GM21367 (cell line): Measurements from ENCODE around the gene LSM3.

Experiments used
- ATAC-seq: cut with Tn5 transposase; IDR thresholded peaks from one replicate; pipeline ENCODE4 v1.9.1; 2021; ENCODE audit not compliant: unreplicated experiment

The LSM3 gene

DNA sequence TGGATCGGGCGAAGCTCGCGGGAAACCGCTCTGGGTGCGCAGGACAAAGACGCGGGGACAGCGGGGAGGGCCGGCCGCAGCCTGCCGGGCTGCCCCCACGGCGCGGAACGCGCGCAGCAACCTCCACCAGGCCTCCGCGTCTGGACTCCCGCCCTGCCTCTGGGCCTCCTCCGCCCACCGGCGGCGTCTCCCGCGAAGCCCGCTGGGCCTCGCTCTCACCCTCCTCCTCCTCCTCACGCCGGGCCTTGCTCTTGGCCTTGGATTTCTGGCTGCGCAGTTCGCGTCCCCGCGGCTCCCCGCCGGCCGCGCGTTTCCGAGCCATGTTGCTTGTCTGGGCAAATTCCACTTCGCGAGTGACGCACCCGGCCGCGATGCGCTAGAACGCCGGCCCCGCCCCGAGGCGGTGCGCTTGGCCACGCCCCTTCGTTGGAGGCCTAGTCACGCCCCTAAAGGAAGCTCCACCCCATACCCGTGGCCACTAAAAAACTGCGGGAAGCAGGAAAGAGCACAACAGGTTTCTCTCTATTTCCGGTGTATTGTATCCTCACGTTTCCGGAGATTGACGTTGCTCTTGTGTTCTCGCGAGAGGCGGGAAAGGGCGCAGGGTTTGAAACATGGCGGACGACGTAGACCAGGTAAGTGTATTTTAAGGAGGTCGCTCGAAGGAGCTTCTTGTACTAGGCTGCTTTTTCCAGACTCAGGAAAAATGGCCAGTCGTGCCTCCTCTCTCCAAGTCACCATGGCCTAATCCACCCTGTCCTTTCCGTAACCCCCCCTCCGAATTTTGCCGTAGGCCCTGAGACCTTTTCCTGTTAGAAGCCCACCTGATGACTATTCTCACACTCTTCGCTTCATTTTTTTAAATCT lies at the start of gene LSM3, which contains the start of gene XPC:
Gene LSM3, plus strand, starts transcription at position 571 of the 867 bp plus-strand sequence. Its CDS starts 44 bp downstream, at position 615.
Gene XPC, minus strand, starts transcription at position 355 of the 867 bp plus-strand sequence. Its CDS starts 33 bp downstream, at position 322.
- ATAC-seq: peak; percentile 93

DNA sequence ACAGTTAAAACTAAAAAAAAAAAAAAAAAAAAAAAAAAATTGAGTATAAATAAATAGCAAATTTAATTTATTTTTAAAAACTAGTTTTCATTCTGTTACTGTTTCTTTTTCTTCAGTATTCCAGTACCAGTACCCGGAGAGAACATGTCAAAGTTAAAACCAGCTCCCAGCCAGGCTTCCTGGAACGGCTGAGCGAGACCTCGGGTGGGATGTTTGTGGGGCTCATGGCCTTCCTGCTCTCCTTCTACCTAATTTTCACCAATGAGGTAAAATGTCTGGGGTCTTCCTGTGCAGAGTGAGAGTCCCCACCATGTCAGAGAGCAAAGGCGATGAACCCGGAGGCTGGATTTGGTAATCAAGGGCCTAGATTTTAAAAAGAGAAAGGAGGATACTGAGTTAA lies 49.3 kb upstream of the LSM3 start:
- ATAC-seq: no peak

DNA sequence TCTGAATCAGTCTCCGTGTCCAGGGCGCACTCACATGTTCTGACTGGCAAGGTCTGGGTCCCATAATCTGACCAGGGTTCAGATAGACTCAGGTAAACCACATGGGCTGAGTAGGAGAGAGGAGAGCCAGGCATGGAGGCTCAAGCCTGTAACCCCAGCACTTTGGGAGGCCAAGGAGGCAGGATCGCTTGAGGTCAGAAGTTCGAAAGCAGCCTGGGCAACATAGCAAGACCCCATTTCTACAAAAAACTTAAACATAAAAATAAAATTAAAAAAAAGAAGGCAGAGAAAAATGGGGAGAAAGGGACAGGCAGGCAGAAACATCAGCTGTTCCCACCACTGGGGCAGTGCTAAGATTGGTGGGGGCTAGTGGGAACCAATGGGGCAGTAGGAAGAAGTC lies 48.4 kb upstream of the LSM3 start:
- no peak for ATAC-seq

DNA sequence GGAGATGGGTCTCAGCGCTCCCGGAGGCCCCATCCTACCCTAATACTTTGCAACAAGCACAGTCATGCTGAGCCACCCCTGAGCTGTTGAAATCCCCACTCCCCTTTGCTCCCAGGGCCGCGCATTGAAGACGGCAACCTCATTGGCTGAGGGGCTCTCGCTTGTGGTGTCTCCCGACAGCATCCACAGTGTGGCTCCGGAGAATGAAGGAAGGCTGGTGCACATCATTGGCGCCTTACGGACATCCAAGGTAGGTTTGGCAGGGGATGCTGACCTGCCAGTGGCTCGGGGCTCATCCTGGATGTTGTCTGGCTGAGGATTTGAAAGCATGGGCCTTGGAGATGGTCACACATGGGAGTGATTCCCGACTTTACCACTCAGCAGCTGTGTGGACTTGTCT lies 47.9 kb upstream of the LSM3 start:
- ATAC-seq: no peak

DNA sequence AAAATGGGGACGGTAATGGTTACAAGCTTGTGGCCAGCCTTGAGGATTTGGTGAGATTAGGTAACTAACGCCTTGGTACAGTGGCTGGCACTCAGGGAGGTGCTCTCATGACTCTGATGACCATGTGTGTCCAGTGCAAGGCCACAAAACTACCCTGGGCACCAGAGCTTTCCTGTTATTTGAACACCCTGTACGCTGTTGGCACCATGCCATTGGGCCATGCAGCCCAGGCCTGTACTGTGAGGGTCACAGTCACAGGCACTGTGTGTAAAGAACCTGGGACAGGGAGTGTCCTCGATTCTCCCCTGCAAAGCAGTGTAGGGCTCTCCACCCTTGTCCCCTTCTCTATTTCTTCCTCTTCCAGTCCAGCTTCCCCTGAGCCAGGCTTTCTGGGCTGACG lies 47.5 kb upstream of the LSM3 start:
- no peak for ATAC-seq

DNA sequence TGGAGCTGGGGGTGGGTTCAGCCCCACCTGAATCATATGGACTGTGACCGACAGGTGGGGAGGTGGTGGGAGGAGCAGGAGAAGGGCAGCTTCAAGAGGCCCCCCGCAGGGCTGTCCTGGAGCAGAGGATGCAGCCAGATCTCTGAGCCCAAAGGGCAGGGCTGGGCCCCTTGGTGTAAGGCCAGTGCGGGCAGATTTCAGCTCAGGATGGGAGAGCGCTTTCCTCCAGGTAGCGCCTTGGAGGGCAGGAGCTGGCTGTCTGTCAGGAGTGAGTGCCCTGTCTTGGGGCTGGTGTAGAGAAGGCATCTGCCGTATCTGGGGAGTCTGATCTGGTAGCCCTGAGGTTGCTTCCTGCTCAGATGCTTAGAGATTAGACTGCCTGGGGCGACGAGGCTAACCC lies 46.5 kb upstream of the LSM3 start:
- no peak for ATAC-seq

DNA sequence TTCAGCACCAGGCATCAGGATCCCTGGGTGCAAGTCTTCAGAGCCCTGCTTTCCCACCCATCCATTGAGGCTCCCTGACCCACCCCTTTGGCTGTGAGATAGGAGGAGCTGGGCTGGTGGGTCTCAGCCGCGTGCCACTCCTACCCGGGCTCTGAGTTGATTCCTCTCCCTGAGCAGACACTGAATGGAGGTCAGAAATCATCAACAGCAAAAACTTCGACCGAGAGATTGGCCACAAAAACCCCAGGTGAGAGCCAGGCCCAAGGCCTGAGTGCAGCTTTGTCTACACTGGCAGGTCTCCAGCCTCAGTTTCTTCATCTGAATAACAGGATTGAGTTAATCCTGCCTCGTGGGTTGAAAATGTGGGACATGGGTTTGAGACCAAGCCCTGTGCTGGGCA lies 45.9 kb upstream of the LSM3 start:
- ATAC-seq: no peak

DNA sequence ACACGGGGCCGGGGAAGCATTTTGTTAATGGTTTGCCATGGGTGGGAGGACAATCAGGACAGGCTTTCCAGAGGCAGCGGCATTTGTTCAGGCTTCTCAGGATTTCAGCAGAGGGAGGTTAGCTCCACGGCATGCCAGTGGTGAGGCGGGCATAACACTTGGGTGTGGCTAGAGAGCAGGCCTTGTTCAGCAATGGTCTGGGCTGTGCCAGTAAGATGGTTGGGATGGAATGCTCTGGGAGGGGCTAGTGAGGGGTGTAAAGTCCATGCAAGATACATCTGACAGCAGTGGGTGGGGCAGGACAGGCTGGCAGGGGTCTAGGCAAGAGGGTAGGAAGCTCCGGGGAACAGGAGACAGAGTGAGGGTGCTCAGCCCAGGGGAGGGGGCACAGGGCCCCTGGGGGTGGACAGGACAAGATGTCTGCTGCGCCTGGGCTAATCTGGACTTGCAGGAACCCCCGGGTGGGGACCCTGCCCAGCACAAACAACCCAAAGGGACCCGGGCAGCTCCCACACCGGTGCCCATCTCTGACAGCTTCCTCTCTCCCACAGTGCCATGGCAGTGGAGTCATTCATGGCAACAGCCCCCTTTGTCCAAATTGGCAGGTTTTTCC lies 45.3 kb upstream of the LSM3 start:
- ATAC-seq: no peak

DNA sequence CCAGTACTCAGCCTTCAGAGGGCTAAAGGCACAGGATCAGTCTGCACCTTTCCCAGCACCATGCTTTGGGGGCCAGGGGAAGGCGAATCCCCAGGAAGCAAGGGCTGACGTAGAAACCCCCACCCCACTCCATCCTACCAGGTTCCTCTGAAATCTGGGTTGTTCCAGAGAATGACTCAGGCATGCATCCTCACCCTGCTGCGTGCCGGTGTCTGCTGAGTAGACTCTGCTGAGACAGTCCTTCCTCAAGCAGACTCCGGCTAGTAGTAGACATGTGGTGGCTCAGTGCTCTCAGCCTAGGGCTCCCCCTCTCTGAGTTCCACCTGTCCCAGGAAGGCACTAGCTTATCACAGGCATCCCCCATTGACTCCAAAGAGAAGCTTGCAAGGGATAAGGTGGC lies 44.7 kb upstream of the LSM3 start:
- ATAC-seq: no peak

DNA sequence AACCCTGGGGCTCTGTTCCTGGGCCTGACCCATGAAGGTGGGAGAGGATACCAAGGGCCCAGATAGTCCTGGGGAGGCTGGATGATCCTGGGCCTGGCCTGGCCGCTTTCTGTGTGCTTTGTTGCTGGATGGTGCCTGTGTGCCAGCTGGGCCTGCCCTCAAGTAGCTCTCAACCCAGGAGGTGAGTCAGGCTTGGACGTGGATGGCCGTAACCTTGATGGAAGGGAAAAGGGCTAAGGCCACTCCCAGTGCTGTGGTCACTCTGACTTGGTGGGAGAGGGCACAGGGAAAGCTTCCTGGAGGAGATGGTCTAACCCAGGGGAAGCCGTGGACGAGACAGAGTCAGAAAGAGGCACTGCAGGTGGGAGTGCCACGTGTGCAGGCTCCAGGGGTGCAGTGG lies 44.3 kb upstream of the LSM3 start:
- ATAC-seq: no peak

DNA sequence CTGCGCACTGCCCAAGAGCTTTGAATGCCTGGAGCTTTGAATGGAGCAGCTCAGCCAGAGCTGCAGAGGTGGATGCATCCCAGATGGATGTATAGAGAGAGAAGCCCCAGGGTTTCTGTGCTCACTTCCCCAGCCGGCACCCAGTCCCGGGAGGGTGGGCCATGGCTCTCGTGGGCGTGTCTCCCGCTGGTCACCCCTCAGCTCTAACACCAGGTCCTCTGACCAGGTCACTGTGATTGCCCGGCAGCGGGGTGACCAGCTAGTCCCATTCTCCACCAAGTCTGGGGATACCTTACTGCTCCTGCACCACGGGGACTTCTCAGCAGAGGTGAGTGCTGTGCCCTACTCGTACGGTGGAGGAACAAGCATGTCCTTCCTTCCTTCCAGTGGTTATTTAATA lies 43.0 kb upstream of the LSM3 start:
- ATAC-seq: no peak

DNA sequence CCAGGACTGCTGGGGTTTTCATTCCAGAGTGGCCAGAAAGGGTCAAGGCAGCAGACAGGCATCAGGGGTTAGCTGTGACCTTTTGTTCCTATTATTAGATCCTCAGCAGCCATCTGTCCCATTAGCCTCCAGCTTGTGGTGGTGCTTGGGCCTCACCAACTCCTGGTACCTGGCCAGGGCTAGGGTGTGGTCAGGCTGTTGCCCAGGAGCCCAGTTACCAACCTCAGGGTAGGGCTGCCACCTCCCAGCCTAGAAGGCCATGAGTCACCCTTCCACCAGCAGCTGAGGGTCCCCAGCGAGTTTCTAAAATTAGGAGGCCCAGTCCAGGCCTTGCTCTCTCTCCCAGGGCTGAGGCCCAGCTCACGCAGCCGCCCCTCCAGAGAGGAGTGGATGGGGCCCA lies 41.6 kb upstream of the LSM3 start:
- ATAC-seq: no peak

DNA sequence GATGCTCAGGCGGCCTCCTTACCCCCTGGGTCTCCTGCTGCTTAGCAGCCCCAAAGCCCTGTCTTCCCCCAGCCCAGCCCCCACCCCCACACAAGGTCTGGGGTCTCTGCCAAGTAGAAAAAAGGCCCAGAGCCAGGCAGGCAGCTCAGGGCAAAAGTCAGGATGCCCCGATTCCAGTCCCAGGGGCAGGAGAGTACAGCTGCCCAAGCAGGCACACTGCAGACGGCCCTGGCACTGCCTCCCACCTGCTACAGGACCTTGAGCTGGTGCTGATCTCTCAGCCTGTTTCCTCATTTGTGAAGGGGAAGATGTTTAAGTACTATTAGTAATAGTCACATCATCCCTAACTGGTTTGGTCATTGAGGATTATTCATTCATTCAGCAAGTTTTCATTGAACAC lies 41.2 kb upstream of the LSM3 start:
- no peak for ATAC-seq

DNA sequence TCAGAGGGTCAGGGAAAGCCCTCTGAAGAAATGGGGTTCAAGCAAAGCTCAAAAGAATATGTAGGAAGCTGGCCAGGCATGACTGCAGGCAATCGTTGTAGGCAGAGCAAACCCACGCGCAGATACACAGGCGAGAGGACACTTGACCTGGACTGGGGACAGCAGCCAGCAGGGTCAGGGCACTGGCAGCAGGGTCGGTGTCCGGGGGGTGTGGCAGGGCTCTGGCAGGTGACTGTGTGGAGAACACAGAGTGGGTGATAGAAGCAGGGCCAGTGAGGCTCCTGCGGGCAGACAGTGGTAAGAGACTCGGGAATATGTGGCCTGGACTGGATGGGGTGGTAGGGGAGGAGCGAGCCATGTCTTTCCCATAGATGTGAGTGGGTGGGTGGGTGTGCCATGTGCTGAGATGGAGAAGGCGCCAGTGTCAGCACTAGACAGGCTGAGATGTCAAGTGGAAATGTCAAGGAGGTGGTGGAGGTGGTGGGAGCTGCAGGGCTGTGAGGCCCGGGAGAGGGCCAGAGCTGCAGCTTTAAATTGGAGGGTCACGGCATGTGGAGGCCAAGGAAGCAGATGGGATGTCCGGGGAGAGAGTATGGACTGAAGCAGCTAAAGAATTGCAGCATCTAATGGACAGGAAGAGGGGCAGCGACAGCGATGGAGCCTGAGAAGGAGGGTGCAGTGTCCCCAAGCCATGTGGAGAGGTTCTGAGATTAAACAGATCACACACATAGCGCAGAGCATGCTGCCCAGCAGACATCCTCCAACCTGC lies 40.3 kb upstream of the LSM3 start:
- no peak for ATAC-seq

DNA sequence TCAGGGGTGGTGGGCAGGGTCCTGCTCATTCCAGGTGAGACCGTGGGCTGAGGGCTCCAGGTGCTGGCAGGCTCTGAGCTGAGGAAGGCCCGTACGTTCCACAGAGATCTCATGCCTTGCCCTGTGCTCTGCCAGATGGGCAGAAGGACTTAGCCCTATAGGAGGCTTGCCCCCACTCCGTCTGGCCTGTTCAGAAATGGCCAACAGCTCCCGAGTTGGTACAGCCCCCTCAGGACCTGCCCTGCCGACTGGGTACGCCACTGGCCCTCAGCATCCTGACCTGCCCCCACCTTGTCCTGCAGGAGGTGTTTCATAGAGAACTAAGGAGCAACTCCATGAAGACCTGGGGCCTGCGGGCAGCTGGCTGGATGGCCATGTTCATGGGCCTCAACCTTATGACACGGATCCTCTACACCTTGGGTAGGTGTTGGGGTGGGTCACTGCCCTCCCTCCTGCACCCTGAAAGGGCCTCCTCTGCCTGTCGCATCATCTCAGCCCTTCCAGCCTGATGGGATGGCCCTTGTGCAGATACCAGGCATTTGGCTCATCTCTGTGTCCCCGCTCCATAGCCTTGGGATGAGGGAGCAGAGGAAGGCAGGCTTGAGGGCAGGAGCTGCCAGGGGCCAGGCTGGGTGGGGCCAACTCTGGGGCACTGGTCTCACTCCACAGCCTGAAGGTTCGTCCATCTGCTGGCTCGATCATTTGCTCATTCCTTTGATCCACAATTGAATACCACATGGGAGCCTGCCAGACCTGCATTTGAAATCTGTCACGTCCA lies 39.5 kb upstream of the LSM3 start:
- no peak for ATAC-seq

DNA sequence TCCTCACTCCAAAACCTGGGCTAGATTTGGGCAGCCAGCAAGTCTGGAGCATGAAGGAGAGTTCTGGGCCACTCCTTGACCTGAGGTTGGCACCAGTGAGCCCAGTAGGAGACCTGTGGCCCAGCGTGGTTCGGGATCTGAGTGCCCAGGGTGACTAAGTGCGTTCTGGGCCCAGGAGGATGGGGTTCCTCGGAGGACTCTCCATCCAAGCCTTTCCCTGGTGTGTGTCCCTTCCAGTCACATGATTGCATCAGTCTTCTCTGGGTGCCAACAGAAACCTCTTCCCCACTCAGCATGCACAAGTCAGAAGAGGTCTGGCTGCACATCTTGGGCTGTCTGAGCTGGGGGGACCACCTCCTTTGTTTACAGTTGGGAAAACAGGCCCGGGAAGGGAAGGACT lies 38.8 kb upstream of the LSM3 start:
- ATAC-seq: no peak

DNA sequence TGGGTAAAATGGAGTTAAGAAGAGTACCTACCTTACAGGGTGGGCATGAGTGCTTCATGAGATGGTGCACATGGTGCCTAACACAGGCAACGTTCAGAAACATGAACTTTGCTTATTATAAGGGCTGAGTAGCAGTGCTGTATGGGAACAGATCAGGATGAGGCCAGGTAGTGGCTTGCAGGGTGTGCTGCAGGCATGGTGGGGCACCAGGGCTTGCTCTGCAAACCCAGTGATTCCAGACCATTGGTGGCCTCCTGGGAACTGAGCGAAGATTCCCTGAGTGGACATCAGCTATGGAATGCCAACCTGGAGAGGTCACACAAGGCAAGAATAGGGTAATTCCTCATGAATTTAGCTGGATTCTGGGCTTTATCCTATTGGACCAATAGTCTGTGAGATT lies 37.9 kb upstream of the LSM3 start:
- no peak for ATAC-seq

DNA sequence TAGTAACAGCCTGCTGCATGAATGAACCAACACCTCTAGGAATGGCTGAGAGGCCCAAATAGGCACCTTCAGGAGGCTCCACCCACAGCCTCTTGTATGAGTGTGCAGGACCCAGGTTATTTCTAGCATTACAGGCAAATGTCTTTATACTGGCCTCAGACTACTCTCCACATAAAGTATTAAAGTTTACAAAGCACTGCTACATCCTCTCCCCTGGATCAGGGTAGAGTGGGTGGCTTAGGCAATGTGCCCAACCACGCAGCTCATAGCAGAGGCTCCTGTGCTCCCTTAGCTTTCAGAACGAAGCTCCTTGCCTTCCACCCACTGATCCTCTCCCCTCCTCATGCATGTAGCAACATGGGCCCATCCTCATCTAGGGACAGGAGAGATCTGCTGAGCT lies 37.5 kb upstream of the LSM3 start:
- ATAC-seq: no peak

DNA sequence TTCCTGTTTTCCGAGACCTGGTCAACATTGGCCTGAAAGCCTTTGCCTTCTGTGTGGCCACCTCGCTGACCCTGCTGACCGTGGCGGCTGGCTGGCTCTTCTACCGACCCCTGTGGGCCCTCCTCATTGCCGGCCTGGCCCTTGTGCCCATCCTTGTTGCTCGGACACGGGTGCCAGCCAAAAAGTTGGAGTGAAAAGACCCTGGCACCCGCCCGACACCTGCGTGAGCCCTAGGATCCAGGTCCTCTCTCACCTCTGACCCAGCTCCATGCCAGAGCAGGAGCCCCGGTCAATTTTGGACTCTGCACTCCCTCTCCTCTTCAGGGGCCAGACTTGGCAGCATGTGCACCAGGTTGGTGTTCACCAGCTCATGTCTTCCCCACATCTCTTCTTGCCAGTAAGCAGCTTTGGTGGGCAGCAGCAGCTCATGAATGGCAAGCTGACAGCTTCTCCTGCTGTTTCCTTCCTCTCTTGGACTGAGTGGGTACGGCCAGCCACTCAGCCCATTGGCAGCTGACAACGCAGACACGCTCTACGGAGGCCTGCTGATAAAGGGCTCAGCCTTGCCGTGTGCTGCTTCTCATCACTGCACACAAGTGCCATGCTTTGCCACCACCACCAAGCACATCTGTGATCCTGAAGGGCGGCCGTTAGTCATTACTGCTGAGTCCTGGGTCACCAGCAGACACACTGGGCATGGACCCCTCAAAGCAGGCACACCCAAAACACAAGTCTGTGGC lies 36.8 kb upstream of the LSM3 start:
- no peak for ATAC-seq

DNA sequence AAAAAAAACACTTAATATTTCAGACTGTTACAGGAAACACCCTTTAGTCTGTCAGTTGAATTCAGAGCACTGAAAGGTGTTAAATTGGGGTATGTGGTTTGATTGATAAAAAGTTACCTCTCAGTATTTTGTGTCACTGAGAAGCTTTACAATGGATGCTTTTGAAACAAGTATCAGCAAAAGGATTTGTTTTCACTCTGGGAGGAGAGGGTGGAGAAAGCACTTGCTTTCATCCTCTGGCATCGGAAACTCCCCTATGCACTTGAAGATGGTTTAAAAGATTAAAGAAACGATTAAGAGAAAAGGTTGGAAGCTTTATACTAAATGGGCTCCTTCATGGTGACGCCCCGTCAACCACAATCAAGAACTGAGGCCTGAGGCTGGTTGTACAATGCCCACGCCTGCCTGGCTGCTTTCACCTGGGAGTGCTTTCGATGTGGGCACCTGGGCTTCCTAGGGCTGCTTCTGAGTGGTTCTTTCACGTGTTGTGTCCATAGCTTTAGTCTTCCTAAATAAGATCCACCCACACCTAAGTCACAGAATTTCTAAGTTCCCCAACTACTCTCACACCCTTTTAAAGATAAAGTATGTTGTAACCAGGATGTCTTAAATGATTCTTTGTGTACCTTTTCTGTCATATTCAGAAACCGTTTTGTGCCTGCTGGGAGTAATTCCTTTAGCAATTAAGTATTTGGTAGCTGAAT lies 35.9 kb upstream of the LSM3 start:
- no peak for ATAC-seq
